K562 (cell line): ENCODE results near the gene MYLK3. TPM values are rescaled to one million over a fixed set of nuclear protein-coding genes. Genes with fewer than 3 reads are reported as not detected.
A peak's percentile ranks its signal among the peaks of the same experiment; 100 is the strongest.

Experiments used
- ATAC-seq: fragments of 200-7000 bp; cut with Tn5 transposase; 3 replicates; pipeline ENCODE4 v1.9.1; 2020; ENCODE audit warnings: moderate library complexity
- BruUV-seq: library from RNA; stranded (reverse); fragments of 400-500 nt; replicated peaks from 2 replicates; lab custom pipeline; 2021; lab: Mats Ljungman, UMichigan
- CTCF ChIA-PET: fragments of 300-600 bp; formaldehyde crosslinking; extraction: SDS; loops from one replicate; lab custom pipeline; 2021; ENCODE audit warnings: low intra/inter-chr PET ratio; lab: Yijun Ruan, JAX
- POLR2A ChIA-PET: fragments of 300-600, 350-650 bp; sonication (Branson Sonifier 250); formaldehyde crosslinking; extraction: SDS; loops from one replicate; lab custom pipeline; 2021; ENCODE audit warnings: antibody characterized with exemption, inconsistent platforms; lab: Yijun Ruan, JAX
- DNase-seq, 4 experiments: peaks; one replicate each; pipeline versions ENCODE4 v3.0.0 to v3.0.0-alpha.2; 2011 to 2018; ENCODE audit warnings: low spot score in 3 of 4, mixed read lengths in 3 of 4; ENCODE audit errors: extremely low read depth in 1 of 4
- FAIRE-seq: peaks from 2 replicates; lab custom pipeline; 2011; peaks lifted over from hg19 to GRCh38; lab: Jason Lieb, UNC
- H2AFZ ChIP-seq: 2 replicates; pipeline ENCODE4 v1.6.0; 2011; ENCODE audit warnings: low read depth, low read length, control low read depth, inconsistent platforms
- H3K27ac ChIP-seq: fragments of 200-600 bp; 3 replicates; pipeline ENCODE4 v1.8.0; 2011; ENCODE audit warnings: low read depth, mild to moderate bottlenecking, control low read depth, inconsistent platforms, low read length, moderate library complexity, mixed read lengths; ENCODE audit errors: extremely low read depth
- H3K27me3 ChIP-seq, 2 experiments: fragments of 300-600 bp in 1 of 2; 2 replicates in 1 of 2; 3 replicates in 1 of 2; pipeline versions ENCODE4 v1.6.0 to v1.8.0; 2011; ENCODE audit warnings: inconsistent platforms in 2 of 2, low read length in 2 of 2, mild to moderate bottlenecking in 1 of 2, mixed read lengths in 1 of 2, moderate library complexity in 1 of 2; ENCODE audit not compliant: control insufficient read depth in 2 of 2, insufficient read depth in 2 of 2
- H3K36me3 ChIP-seq: fragments of 300-600 bp; 3 replicates; pipeline ENCODE4 v1.8.0; 2011; ENCODE audit warnings: mild to moderate bottlenecking, low read length, inconsistent platforms; ENCODE audit not compliant: control insufficient read depth, insufficient read depth
- H3K4me1 ChIP-seq, 2 experiments: fragments of 200-600 bp in 1 of 2; replicated peaks in 1 of 2; 2 replicates in 1 of 2; 3 replicates in 1 of 2; pipeline versions ENCODE4 v1.5.1 to v1.8.0; 2011; ENCODE audit warnings: inconsistent platforms in 2 of 2, low read length in 2 of 2, mild to moderate bottlenecking in 1 of 2, mixed read lengths in 1 of 2, moderate library complexity in 1 of 2; ENCODE audit not compliant: control insufficient read depth in 2 of 2, insufficient read depth in 2 of 2
- H3K4me2 ChIP-seq: 2 replicates; pipeline ENCODE4 v1.6.1; 2011; ENCODE audit warnings: low read length, control low read depth, inconsistent platforms, mixed read lengths; ENCODE audit not compliant: insufficient read depth
- H3K4me3 ChIP-seq: fragments of 200-600 bp; sonication (generic), shearing (Covaris generic); 2 replicates; pipeline ENCODE4 v1.5.1; 2016; ENCODE audit warnings: control low read depth, inconsistent platforms
- H3K79me2 ChIP-seq: fragments of 200-600 bp; 3 replicates; pipeline ENCODE4 v1.8.0; 2011; ENCODE audit warnings: low read length, inconsistent platforms; ENCODE audit not compliant: control insufficient read depth, insufficient read depth
- H3K9ac ChIP-seq, 2 experiments: 2 replicates each; pipeline versions ENCODE4 v1.6.0 to v1.6.1; 2011; ENCODE audit warnings: low read depth in 2 of 2, low read length in 2 of 2, control low read depth in 1 of 2, inconsistent platforms in 1 of 2, mild to moderate bottlenecking in 1 of 2, mixed read lengths in 1 of 2; ENCODE audit not compliant: insufficient read depth in 1 of 2
- H3K9me1 ChIP-seq: one replicate; pipeline ENCODE4 v1.6.0; 2011; ENCODE audit warnings: inconsistent platforms, mild to moderate bottlenecking, low read length, moderate library complexity; ENCODE audit not compliant: control insufficient read depth, insufficient read depth
- H3K9me3 ChIP-seq: replicated peaks from 2 replicates; pipeline ENCODE4 v1.5.1; 2011; ENCODE audit warnings: low read depth, low read length, inconsistent platforms; ENCODE audit not compliant: control insufficient read depth, insufficient read depth
- H4K20me1 ChIP-seq: replicated peaks from 2 replicates; pipeline ENCODE4 v1.6.1; 2011; ENCODE audit warnings: low read length, inconsistent platforms, mixed read lengths; ENCODE audit not compliant: control insufficient read depth, insufficient read depth
- BMI1 ChIP-seq: fragments of 150-350 bp; IDR thresholded peaks from 2 replicates; pipeline ENCODE4 v1.6.1; 2014; ENCODE audit warnings: low read length
- CREM ChIP-seq: IDR thresholded peaks from 2 replicates; pipeline ENCODE4 v1.6.1; 2014; ENCODE audit warnings: antibody characterized with exemption, low read depth
- CTCF ChIP-seq, 3 experiments: IDR thresholded peaks in 2 of 3; conservative IDR thresholded peaks in 1 of 3; 2 replicates each; pipeline ENCODE4 v1.5.1; 2011 to 2012; ENCODE audit warnings: low read length in 3 of 3, mild to moderate bottlenecking in 3 of 3, control low read depth in 2 of 3, improper control_type of control experiment in 1 of 3, inconsistent platforms in 1 of 3, low read depth in 1 of 3, mixed read lengths in 1 of 3, moderate library complexity in 1 of 3; ENCODE audit not compliant: insufficient read depth in 2 of 3
- GTF2A2 ChIP-seq: IDR thresholded peaks from 2 replicates; pipeline ENCODE4 v1.6.1; 2016; ENCODE audit warnings: mild to moderate bottlenecking, missing genetic modification characterization, missing compliant biosample characterization
- HIVEP1 ChIP-seq: fragments of 250-450 bp; sonication (Bioruptor Pico); IDR thresholded peaks from 2 replicates; pipeline ENCODE4 v1.4.0; 2020; ENCODE audit warnings: mild to moderate bottlenecking
- HOXB6 ChIP-seq: fragments of 250-450 bp; sonication (Bioruptor Pico); IDR thresholded peaks from 2 replicates; pipeline ENCODE4 v1.5.1; 2022; ENCODE audit warnings: mild to moderate bottlenecking, borderline replicate concordance
- IRF2 ChIP-seq: sonication (generic); formaldehyde crosslinking; IDR thresholded peaks from 2 replicates; pipeline ENCODE4 v1.8.1; 2022; ENCODE audit warnings: mild to moderate bottlenecking, missing genetic modification reagents
- JUNB ChIP-seq: fragments of 450-650 bp; formaldehyde crosslinking; conservative IDR thresholded peaks from 2 replicates; pipeline ENCODE4 v1.4.0; 2020; ENCODE audit warnings: mild to moderate bottlenecking
- KLF16 ChIP-seq: IDR thresholded peaks from 2 replicates; pipeline ENCODE4 v1.6.1; 2016; ENCODE audit warnings: antibody characterized with exemption
- LARP7 ChIP-seq: fragments of 450-650 bp; IDR thresholded peaks from 2 replicates; pipeline ENCODE4 v1.6.1; 2016
- MCM3 ChIP-seq: fragments of 450-650 bp; IDR thresholded peaks from 2 replicates; pipeline ENCODE4 v1.6.1; 2016
- MIER1 ChIP-seq: fragments of 450-650 bp; IDR thresholded peaks from 2 replicates; pipeline ENCODE4 v1.6.1; 2016; ENCODE audit warnings: antibody characterized with exemption, mild to moderate bottlenecking, low read depth
- NELFE ChIP-seq: IDR thresholded peaks from 2 replicates; pipeline ENCODE4 v1.6.1; 2011; ENCODE audit warnings: mild to moderate bottlenecking; ENCODE audit not compliant: insufficient read depth, insufficient read length
- PRPF4 ChIP-seq: fragments of 200-400 bp; formaldehyde crosslinking; IDR thresholded peaks from one replicate; pipeline ENCODE4 v1.6.1; 2017; ENCODE audit warnings: low read length, low read depth, mild to moderate bottlenecking; ENCODE audit not compliant: insufficient read depth, poor library complexity, severe bottlenecking
- RUNX1 ChIP-seq: sonication (generic); IDR thresholded peaks from 2 replicates; pipeline ENCODE4 v1.6.1; 2016; ENCODE audit warnings: antibody characterized with exemption, low read depth
- SREBF2 ChIP-seq: sonication (generic); formaldehyde crosslinking; IDR thresholded peaks from 2 replicates; pipeline ENCODE4 v1.4.0; 2020; ENCODE audit warnings: mild to moderate bottlenecking, missing genetic modification reagents
- SRF ChIP-seq, 2 experiments: fragments of 250-450, 450-650 bp in 1 of 2; sonication (Bioruptor Pico) in 1 of 2; sonication (generic) in 1 of 2; formaldehyde crosslinking; IDR thresholded peaks; 2 replicates each; pipeline versions ENCODE4 v1.5.0 to v1.5.1; 2020 to 2022; ENCODE audit warnings: mild to moderate bottlenecking in 1 of 2, missing genetic modification reagents in 1 of 2
- SRSF9 ChIP-seq: fragments of 200-400 bp; formaldehyde crosslinking; IDR thresholded peaks from 2 replicates; pipeline ENCODE4 v1.6.1; 2017; ENCODE audit warnings: low read depth, low read length, borderline replicate concordance
- TCF7L2 ChIP-seq: fragments of 150-350 bp; IDR thresholded peaks from 2 replicates; pipeline ENCODE4 v1.6.1; 2016; ENCODE audit warnings: low read depth, mild to moderate bottlenecking, low read length, moderate library complexity
- ZFPM2 ChIP-seq: fragments of 250-450 bp; sonication (Bioruptor Pico); IDR thresholded peaks from 2 replicates; pipeline ENCODE4 v1.5.1; 2022; ENCODE audit warnings: mild to moderate bottlenecking
- WGBS: fragments of 100-300 bp; shearing (Covaris generic); methylation state at CpG from one replicate; pipeline ENCODE4 v1.1.6; 2016; ENCODE audit warnings: low coverage, mixed read lengths; ENCODE audit not compliant: insufficient coverage; ENCODE audit errors: missing lambda C conversion rate; 5-methylcytosine and 5-hydroxymethylcytosine counted together
- in situ Hi-C: fragments of 300-500 bp; cut with MboI; formaldehyde crosslinking; loops from 4 replicates; pipeline ENCODE4 v1.15.0; 2018; ENCODE audit warnings: inconsistent platforms, mixed read lengths
- intact Hi-C: fragments of 100-400 bp; cut with micrococcal nuclease; formaldehyde crosslinking; loops from 2 replicates; pipeline ENCODE4 v1.14.2; 2022
- polyA plus RNA-seq, 8 experiments: library from polyadenylated mRNA; depleted of rRNA in 4 of 8; stranded (reverse) in 5 of 8; unstranded in 3 of 8; fragments of >200 nt; fragmentation: Nextera tagmentation in 2 of 8; fragmentation: Illumina TruSeq in 1 of 8; extraction: Ambion mirVana in 2 of 8; extraction: Trizol in 1 of 8; gene quantifications; 2 replicates each; pipeline versions ENCODE4 v1.2.1 to v1.2.3, GENCODE V29; 2011 to 2014; ENCODE audit warnings: inconsistent platforms in 1 of 8, missing spikeins in 1 of 8
- total RNA-seq, 7 experiments: library from RNA; depleted of rRNA in 6 of 7; stranded (reverse); fragments of >200 nt in 6 of 7; fragmentation: Illumina TruSeq in 2 of 7; extraction: Trizol in 2 of 7; gene quantifications; 2 replicates each; pipeline versions ENCODE4 v1.2.1 to v1.2.3, GENCODE V29; 2011 to 2021; ENCODE audit warnings: low replicate concordance in 1 of 7
- TF ChIP-seq, protein P1 (sequence below), 2 experiments: fragments of 450-650 bp; conservative IDR thresholded peaks; 2 replicates each; pipeline ENCODE4 v1.6.1; 2017; ENCODE audit warnings: mild to moderate bottlenecking in 2 of 2, moderate library complexity in 2 of 2

MYLK3 gene
- total and polyA plus RNA-seq, 9 of the 15 experiments (the other 6 are each of a cell fraction or from before 2014, with no cell fraction given): 0.69 to 10.7 (median 4.7) TPM

- Histone ChIP-seq H3K4me2 (no peak overlapping the region), H3K27ac (no peak overlapping the region), H3K79me2 (no peaks in the 10 kb centered on the region), H3K4me3 (no peak overlapping the region), H3K9me1 (no peaks in the 10 kb centered on the region), H4K20me1 (no peaks in the 10 kb centered on the region), H3K9me3 (no peaks in the 10 kb centered on the region), H3K9ac (no peak overlapping the region), H3K36me3 (peaks cover 79% of the 10 kb centered on the region), H3K4me1 (no peaks in the 10 kb centered on the region), H3K27me3 (no peaks in the 10 kb centered on the region), H2AFZ (no peak overlapping the region)
- in situ Hi-C loops (loop anchor here (25.0 kb wide), 1 partner anchor 239 kb away; no protein-coding TSS in a partner anchor), intact Hi-C loops (loop anchor here (1.0 to 5.0 kb wide), 3 partner anchors 128 to 254 kb away; no protein-coding TSS in a partner anchor)
- POLR2A ChIA-PET: interaction anchor here (0.7 to 1.2 kb wide), 6 partner anchors 9 to 368 kb away, joined by 3 to 4 read pairs (median 4); partner anchors contain the start of gene GPT2
- ATAC-seq (peak; percentile 100), FAIRE-seq (peak; percentile 92), DNase-seq (peak; percentile 76 to 82 (median 78))
- CTCF ChIA-PET: interaction anchor here (0.6 to 2.7 kb wide), 6 partner anchors 15 to 256 kb away, joined by 3 to 21 read pairs (median 4); no protein-coding TSS in a partner anchor
- BruUV-seq: no TSS peak
- WGBS: 20% methylated on average over 6 of the region's 6 CpGs
- TF ChIP-seq RUNX1 (no peak), TCF7L2 (no peak), SRSF9 (no peak), LARP7 (no peak), MIER1 (no peak), PRPF4 (no peak), JUNB (CRISPR knock-in tag) (no peak), GTF2A2 (tag) (no peak), SREBF2 (CRISPR knock-in tag) (no peak), SRF (CRISPR knock-in tag; IDR thresholded peaks at IDR 0.05) (no peak), CREM (peak; percentile 44; the same call in 1 of the 2 replicates), KLF16 (peak; percentile 51; the same call in 1 of the 2 replicates), IRF2 (CRISPR knock-in tag) (no peak), CTCF (IDR thresholded peaks at IDR 0.05 in 2 of 3, conservative IDR thresholded peaks at IDR 0.05 in 1 of 3; ENCODE audit: insufficient read depth in 2 of 3, low read depth in 1 of 3, low read length in 3 of 3) (peak; percentile 93 to 98 (median 97)), HOXB6 (no peak), NELFE (no peak), HIVEP1 (CRISPR knock-in tag) (no peak), MCM3 (no peak), BMI1 (no peak), ZFPM2 (no peak)
- TF ChIP-seq, protein P1, sequence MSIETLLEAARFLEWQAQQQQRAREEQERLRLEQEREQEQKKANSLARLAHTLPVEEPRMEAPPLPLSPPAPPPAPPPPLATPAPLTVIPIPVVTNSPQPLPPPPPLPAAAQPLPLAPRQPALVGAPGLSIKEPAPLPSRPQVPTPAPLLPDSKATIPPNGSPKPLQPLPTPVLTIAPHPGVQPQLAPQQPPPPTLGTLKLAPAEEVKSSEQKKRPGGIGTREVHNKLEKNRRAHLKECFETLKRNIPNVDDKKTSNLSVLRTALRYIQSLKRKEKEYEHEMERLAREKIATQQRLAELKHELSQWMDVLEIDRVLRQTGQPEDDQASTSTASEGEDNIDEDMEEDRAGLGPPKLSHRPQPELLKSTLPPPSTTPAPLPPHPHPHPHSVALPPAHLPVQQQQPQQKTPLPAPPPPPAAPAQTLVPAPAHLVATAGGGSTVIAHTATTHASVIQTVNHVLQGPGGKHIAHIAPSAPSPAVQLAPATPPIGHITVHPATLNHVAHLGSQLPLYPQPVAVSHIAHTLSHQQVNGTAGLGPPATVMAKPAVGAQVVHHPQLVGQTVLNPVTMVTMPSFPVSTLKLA (conservative IDR thresholded peaks at IDR 0.05): no peak
Measured at GRCh38 chr16:46673320-46674013, 74.7 kb downstream of the MYLK3 start.
